GM18519 (cell line): ENCODE results near the gene PBX1.
A peak's percentile ranks its signal among the peaks of the same experiment; 100 is the strongest.

Source experiments
- ATAC-seq: cut with Tn5 transposase; IDR thresholded peaks from one replicate; pipeline ENCODE4 v1.9.1; 2021; ENCODE audit warnings: mild to moderate bottlenecking, moderate library complexity; ENCODE audit not compliant: unreplicated experiment, low FRiP score

The PBX1 gene

GRCh38 chr1:164712131-164713036, 153.4 kb downstream of the PBX1 start:
- no peak for ATAC-seq

GRCh38 chr1:164713456-164714207, 154.6 kb downstream of the PBX1 start:
- no peak for ATAC-seq

- peak; percentile 92 for ATAC-seq
Observed at GRCh38 chr1:164716992-164717703, 158.2 kb downstream of the PBX1 start.

DNA sequence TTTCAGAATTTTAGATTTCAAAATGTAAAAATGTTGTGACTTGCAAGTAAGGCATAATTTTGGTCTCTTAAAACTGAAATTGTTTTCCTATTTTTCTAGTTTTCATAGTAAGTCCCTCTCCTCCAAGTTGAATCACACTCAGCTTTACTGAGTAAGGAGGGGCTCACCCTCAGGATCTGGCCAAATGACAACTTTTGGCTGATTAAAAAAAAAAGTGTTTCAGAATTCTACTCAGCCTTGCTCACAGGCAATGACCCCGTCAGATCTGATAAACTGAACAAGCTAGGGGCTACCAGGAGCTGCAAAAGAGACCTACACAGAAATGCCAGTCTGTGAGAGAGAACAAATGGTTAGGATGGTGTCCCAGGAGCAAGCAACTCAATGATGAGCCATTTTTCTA, 159.8 kb downstream of the PBX1 start:
- ATAC-seq: no peak

DNA sequence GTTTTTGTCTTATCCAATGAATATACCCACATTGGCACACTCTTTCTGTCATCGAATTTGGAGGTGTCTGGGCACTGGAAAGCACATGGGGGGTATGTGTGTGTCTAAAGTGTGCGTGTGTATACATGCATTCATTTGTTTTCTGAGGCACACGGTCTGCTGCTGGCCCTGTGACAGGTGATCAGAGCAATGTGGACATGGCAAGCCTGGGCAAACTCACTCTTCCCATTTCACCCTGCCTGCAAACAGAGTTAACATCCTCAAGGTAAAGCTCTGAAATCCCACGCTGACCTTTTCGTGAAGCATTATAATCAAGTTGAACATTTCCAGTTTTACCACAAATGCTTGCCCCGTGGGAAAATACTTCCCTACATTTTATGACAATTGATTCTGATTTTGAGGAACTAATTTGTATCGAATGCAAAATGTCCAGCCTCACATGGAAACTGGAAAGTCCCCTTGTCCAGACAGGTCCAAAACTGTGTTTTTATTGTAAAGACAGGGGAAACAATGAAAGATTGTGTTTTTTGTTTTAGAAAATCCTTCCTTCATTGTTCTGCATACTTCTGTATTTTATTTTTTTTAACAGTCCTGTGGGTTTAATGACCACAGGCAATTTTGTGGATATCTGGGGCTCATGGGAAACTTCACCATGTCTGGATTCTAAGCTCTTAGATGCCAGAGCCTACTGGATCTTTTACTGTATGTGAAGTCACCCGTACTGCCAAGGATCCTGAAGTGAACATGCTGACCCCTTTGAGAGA, 160.9 kb downstream of the PBX1 start:
- no peak for ATAC-seq

DNA sequence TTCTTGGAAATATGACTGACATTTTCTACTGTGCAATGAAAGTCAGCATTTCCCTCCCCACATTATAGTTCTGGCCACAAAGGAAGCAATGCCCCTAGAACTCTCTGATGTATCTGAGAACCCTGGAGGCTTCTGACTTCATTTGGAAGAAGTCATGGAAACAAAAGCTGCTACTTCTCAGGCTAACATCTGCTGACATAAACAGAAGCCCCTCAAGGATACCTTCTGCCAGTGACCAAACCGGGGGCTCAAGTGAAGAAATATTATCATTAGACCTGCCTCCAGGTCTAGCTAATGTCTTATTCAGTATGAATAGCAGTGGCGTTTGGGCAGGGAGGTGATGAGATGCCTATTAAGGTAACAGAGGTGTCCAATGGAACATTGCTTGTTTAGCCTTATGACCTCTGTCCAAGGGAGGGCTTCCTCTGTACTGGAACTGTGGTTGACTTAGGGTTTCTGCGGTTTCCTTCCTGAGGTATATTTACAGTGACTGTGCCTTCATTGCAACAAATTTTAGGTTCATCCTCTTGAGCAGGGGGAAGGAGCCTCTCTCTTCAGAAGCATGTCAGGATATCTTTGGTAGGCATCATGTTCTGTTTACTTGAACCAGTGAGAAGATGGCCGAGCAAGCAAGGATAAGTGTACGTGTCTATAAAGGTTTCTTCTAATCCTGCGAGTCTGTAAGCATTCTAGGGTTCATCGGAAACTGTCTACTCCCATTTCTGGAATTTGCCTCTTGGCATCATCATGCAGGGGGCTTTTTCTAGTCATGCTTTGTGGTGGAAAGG, 161.7 kb downstream of the PBX1 start:
- no peak for ATAC-seq

DNA sequence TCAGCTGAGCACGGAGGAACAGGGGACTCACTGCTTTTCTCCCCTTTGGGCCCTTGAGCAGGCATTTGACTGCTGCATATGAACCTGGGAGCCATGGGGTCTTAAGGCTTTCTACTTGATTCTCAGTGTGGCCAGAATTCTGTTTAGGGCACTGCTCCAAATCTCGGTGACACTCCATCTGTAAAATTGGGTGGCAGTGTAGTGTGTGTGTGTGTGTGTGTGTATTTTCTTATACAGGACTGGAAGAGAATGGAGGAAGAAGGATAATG, 162.2 kb downstream of the PBX1 start:
- ATAC-seq: no peak

GRCh38 chr1:164723296-164723798, 164.4 kb downstream of the PBX1 start:
- ATAC-seq: no peak

DNA sequence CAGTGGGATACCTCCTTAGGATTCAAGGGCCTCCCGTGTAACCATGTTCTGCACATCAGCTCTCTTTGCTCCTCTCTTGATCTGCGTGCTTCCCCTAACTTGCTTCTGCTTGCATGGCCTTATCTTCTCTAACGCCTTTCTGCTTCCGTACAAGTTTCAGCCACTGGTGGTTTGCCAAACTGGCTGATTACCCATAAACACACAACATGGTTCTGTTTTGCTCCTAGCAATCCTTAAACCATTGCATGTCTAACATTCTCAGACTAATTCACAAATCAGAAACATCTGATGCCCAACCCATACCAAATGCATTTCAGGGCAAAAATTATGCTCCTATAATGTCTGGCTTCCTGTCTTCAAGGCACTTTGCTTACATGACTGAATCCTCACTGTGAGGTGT, 166.4 kb downstream of the PBX1 start:
- no peak for ATAC-seq

- ATAC-seq: no peak
Observed at GRCh38 chr1:164726235-164726634, 167.3 kb downstream of the PBX1 start.

- no peak for ATAC-seq
Observed at GRCh38 chr1:164728719-164729118, 169.7 kb downstream of the PBX1 start.

DNA sequence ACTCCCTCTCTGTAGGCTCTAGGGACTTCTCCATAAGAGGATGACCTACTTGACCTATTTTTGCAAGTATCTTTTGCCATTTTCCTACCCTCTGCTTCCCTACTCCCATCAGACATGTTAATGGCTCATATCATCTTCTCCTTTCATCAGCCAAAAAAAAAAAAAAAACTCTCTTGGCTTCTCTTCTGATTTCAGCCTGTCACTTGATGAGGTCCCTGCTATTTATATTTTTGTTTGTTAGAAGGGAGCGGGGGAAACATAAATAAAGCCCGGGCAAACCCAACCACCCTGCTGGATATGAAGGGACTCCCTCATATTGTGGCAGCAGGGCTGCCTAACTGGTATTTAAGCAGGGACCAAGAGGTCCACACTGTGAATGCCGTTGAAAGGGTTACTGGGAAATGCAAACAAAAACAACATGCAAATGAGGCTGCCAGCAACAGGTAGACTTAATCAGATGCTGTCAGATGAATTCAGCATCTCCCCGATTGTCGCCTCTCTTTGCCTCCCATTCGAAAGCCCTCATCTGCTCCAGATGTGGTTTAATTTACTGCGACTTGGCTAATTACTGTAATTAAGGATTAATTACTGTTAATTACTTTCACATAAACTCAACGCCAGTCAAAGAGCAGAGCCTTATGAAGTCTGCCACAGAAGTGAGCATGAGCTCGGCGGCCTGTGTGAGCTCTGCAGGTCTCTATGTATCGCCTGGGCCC, 172.3 kb downstream of the PBX1 start:
- ATAC-seq: no peak

DNA sequence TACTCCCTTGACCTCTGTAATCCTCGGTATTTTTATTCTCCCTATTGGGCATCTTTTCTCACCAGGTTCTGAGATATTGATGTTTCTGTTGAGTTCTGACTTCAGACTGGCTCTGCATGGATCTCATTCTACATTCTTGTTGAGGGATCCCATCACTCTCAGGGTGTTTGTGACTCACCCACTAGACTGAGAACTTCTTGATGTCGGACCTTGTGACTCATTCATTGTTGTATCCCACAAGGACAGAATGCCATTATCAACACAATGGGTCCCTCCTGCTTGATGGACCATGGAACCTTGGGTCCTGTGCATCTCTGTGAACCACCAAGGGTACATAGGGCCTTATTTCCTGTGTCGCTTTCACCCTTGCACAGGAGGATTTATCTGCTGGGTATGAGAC, 174.1 kb downstream of the PBX1 start:
- no peak for ATAC-seq

DNA sequence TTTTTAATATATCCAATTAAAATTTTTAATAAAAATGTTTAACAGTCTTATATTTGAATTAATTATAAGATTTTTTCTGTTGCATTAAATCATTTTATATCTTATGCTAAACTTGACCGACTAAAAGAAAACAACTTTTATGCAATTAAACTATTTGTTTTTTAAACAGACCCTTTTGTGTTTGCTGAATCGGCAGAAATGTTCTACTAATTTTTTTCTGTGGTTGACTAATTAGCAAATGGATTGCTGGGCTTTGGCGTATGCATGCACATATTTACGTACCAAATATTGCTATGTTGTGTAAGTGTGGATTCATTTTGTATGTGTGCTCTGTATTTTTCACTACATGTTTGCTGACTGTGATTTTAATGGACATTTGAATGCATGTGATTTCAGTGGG, 174.8 kb downstream of the PBX1 start:
- ATAC-seq: no peak

DNA sequence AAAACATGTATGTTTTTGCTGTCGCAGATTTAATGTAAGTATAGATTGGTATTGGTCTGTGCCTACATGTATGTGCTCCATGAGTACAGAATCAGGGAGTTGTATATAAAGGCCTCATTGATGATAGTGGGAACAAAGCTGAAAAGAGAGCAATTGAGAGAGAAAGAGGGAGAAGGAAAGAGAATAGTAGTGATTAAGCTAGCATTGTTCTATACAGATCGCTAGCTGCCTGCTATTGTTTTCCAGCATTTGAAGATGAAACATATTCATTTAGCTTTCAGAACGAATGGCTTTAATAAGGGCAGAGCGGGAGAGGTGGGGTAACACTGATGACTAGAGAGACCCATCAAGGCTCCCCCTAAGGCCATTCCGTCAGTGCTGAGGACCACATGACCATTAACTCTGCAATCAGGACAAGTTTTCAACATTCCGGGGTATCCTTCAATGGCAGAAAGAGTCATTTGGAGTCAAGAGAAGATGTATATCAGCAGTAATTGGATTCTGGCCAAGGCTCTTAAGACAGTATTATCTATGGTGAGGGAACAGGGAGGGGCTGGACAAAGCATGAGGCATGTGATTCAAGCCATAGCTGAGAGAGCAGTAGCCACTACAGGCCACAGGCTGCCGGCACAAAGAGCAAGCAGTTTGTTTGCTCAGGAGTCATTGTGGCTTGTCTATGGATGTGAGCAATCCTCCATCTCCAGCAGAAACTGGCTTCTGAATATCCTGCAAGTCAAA, 176.5 kb downstream of the PBX1 start:
- no peak for ATAC-seq

DNA sequence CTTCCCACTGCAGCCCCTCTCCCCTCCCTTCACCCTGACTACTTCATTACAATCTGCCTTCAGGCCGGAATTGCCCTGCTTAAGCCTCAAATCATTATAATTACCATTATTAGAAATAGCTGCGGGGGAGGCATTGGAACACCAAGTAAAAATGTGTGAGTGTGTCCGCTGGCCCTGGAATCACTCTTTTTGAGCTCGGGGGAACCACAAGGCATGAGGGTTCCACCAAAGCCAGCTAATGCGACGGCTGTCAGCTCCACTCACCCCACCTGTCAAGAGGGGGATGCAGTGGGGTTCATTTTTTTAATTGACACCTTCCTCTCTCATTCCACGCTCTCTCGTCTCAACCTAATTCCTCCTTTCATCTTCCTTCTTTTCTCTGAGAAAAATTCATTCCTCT, 177.2 kb downstream of the PBX1 start:
- no peak for ATAC-seq

DNA sequence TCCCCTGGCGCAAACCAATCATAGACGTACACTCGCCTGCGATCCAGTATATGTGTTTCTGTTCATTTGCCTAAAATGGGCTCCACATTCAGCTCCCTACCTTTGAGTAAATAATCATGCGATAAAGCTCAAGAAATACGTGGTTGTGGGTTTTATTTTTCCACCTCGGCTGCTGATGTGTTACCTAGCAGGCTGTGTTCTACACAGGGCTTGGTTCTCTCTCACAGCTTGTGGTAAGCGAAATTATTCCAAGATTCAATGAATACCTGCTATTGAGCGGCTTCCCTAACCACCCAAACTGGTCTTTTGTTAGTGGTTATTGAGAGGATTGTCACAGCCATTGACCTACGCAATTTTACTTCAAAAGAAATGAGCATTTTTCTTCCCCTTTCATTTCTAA, 180.2 kb downstream of the PBX1 start:
- ATAC-seq: no peak

DNA sequence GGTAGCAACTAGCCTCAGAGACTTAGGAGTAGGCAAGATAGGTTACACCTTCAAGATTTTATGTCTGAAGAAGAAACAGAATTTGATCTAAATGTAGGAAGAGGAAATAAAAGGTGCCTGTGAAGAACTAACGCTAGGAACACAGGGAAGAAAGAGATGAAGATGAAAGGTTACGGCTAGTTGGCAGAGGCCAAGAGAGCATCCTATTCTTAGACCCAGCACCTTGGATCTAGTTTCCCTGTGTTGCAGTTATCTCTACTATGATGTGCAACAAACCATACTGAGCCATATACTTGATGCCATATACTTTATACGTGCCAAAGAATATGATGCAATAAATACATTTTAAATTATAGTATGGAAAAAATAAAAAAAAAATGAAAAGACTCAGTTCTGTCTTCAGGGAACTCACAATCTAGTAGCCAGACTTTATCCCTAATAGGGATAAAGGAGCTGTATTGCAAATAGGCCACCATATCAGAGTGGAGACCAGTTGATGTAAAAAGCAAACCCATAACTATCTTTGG, 181.1 kb downstream of the PBX1 start:
- ATAC-seq: no peak
